K562 (cell line): ENCODE results near the gene MTPN. TPM values are rescaled to one million over a fixed set of nuclear protein-coding genes. Genes with fewer than 3 reads are reported as not detected.

ENCODE experiments used
- ATAC-seq: fragments of 200-7000 bp; cut with Tn5 transposase; 3 replicates; pipeline ENCODE4 v1.9.1; 2020; ENCODE audit warnings: moderate library complexity
- BruUV-seq: library from RNA; stranded (reverse); fragments of 400-500 nt; replicated peaks from 2 replicates; lab custom pipeline; 2021; lab: Mats Ljungman, UMichigan
- CTCF ChIA-PET: fragments of 300-600 bp; formaldehyde crosslinking; extraction: SDS; loops from one replicate; lab custom pipeline; 2021; ENCODE audit warnings: low intra/inter-chr PET ratio; lab: Yijun Ruan, JAX
- POLR2A ChIA-PET: fragments of 300-600, 350-650 bp; sonication (Branson Sonifier 250); formaldehyde crosslinking; extraction: SDS; loops from one replicate; lab custom pipeline; 2021; ENCODE audit warnings: antibody characterized with exemption, inconsistent platforms; lab: Yijun Ruan, JAX
- DNase-seq, 4 experiments: peaks; one replicate each; pipeline versions ENCODE4 v3.0.0 to v3.0.0-alpha.2; 2011 to 2018; ENCODE audit warnings: low spot score in 3 of 4, mixed read lengths in 3 of 4; ENCODE audit errors: extremely low read depth in 1 of 4
- FAIRE-seq: peaks from 2 replicates; lab custom pipeline; 2011; peaks lifted over from hg19 to GRCh38; lab: Jason Lieb, UNC
- H2AFZ ChIP-seq: 2 replicates; pipeline ENCODE4 v1.6.0; 2011; ENCODE audit warnings: low read depth, low read length, control low read depth, inconsistent platforms
- H3K27ac ChIP-seq: fragments of 200-600 bp; 3 replicates; pipeline ENCODE4 v1.8.0; 2011; ENCODE audit warnings: low read depth, mild to moderate bottlenecking, control low read depth, inconsistent platforms, low read length, moderate library complexity, mixed read lengths; ENCODE audit errors: extremely low read depth
- H3K27me3 ChIP-seq, 2 experiments: fragments of 300-600 bp in 1 of 2; 2 replicates in 1 of 2; 3 replicates in 1 of 2; pipeline versions ENCODE4 v1.6.0 to v1.8.0; 2011; ENCODE audit warnings: inconsistent platforms in 2 of 2, low read length in 2 of 2, mild to moderate bottlenecking in 1 of 2, mixed read lengths in 1 of 2, moderate library complexity in 1 of 2; ENCODE audit not compliant: control insufficient read depth in 2 of 2, insufficient read depth in 2 of 2
- H3K36me3 ChIP-seq: fragments of 300-600 bp; 3 replicates; pipeline ENCODE4 v1.8.0; 2011; ENCODE audit warnings: mild to moderate bottlenecking, low read length, inconsistent platforms; ENCODE audit not compliant: control insufficient read depth, insufficient read depth
- H3K4me1 ChIP-seq, 2 experiments: fragments of 200-600 bp in 1 of 2; replicated peaks in 1 of 2; 2 replicates in 1 of 2; 3 replicates in 1 of 2; pipeline versions ENCODE4 v1.5.1 to v1.8.0; 2011; ENCODE audit warnings: inconsistent platforms in 2 of 2, low read length in 2 of 2, mild to moderate bottlenecking in 1 of 2, mixed read lengths in 1 of 2, moderate library complexity in 1 of 2; ENCODE audit not compliant: control insufficient read depth in 2 of 2, insufficient read depth in 2 of 2
- H3K4me2 ChIP-seq: 2 replicates; pipeline ENCODE4 v1.6.1; 2011; ENCODE audit warnings: low read length, control low read depth, inconsistent platforms, mixed read lengths; ENCODE audit not compliant: insufficient read depth
- H3K4me3 ChIP-seq: fragments of 200-600 bp; sonication (generic), shearing (Covaris generic); 2 replicates; pipeline ENCODE4 v1.5.1; 2016; ENCODE audit warnings: control low read depth, inconsistent platforms
- H3K79me2 ChIP-seq: fragments of 200-600 bp; 3 replicates; pipeline ENCODE4 v1.8.0; 2011; ENCODE audit warnings: low read length, inconsistent platforms; ENCODE audit not compliant: control insufficient read depth, insufficient read depth
- H3K9ac ChIP-seq, 2 experiments: 2 replicates each; pipeline versions ENCODE4 v1.6.0 to v1.6.1; 2011; ENCODE audit warnings: low read depth in 2 of 2, low read length in 2 of 2, control low read depth in 1 of 2, inconsistent platforms in 1 of 2, mild to moderate bottlenecking in 1 of 2, mixed read lengths in 1 of 2; ENCODE audit not compliant: insufficient read depth in 1 of 2
- H3K9me1 ChIP-seq: one replicate; pipeline ENCODE4 v1.6.0; 2011; ENCODE audit warnings: inconsistent platforms, mild to moderate bottlenecking, low read length, moderate library complexity; ENCODE audit not compliant: control insufficient read depth, insufficient read depth
- H3K9me3 ChIP-seq: replicated peaks from 2 replicates; pipeline ENCODE4 v1.5.1; 2011; ENCODE audit warnings: low read depth, low read length, inconsistent platforms; ENCODE audit not compliant: control insufficient read depth, insufficient read depth
- H4K20me1 ChIP-seq: replicated peaks from 2 replicates; pipeline ENCODE4 v1.6.1; 2011; ENCODE audit warnings: low read length, inconsistent platforms, mixed read lengths; ENCODE audit not compliant: control insufficient read depth, insufficient read depth
- ARID1B ChIP-seq: fragments of 450-650 bp; IDR thresholded peaks from 2 replicates; pipeline ENCODE4 v1.6.1; 2016; ENCODE audit warnings: antibody characterized with exemption, mild to moderate bottlenecking, inconsistent platforms
- EP400 ChIP-seq: fragments of 450-650 bp; IDR thresholded peaks from 2 replicates; pipeline ENCODE4 v1.6.1; 2017; ENCODE audit warnings: antibody characterized with exemption, mild to moderate bottlenecking, moderate library complexity
- MYC ChIP-seq, 2 experiments: fragments of 250-450 bp in 1 of 2; sonication (Bioruptor Pico) in 1 of 2; IDR thresholded peaks; 2 replicates each; pipeline versions ENCODE4 v1.5.1 to v1.6.1; 2012 to 2021; ENCODE audit warnings: low read depth in 2 of 2, borderline replicate concordance in 1 of 2, improper control_type of control experiment in 1 of 2, low read length in 1 of 2, mild to moderate bottlenecking in 1 of 2, moderate library complexity in 1 of 2
- NONO ChIP-seq, 2 experiments: fragments of 200-400 bp in 1 of 2; fragments of 450-650 bp in 1 of 2; formaldehyde crosslinking in 1 of 2; IDR thresholded peaks; 2 replicates each; pipeline ENCODE4 v1.6.1; 2017; ENCODE audit warnings: low read depth in 2 of 2, mild to moderate bottlenecking in 2 of 2, moderate library complexity in 2 of 2, low read length in 1 of 2
- POLR3G ChIP-seq: IDR thresholded peaks from 2 replicates; pipeline ENCODE4 v1.6.1; 2011; ENCODE audit not compliant: insufficient read length, insufficient replicate concordance; ENCODE audit errors: extremely low read depth
- PPARD ChIP-seq: fragments of 250-450 bp; sonication (Bioruptor Pico); IDR thresholded peaks from 2 replicates; pipeline ENCODE4 v1.8.0; 2022; ENCODE audit warnings: inconsistent platforms, mild to moderate bottlenecking, moderate library complexity
- PYGO2 ChIP-seq: fragments of 450-650 bp; IDR thresholded peaks from 2 replicates; pipeline ENCODE4 v1.6.1; 2016; ENCODE audit warnings: mild to moderate bottlenecking, missing genetic modification characterization, moderate library complexity, missing compliant biosample characterization
- RBM22 ChIP-seq: fragments of 200-400 bp; formaldehyde crosslinking; IDR thresholded peaks from 2 replicates; pipeline ENCODE4 v1.6.1; 2018; ENCODE audit warnings: low read length, low read depth; ENCODE audit not compliant: poor library complexity, severe bottlenecking
- RHOXF2B ChIP-seq: fragments of 250-450 bp; sonication (Bioruptor Pico); conservative IDR thresholded peaks from 2 replicates; pipeline ENCODE4 v1.5.1; 2021
- SETDB1 ChIP-seq: IDR thresholded peaks from one replicate; pipeline ENCODE4 v1.6.1; 2012; ENCODE audit warnings: low read length, control low read depth, inconsistent platforms
- TAL1 ChIP-seq: fragments of 450-650 bp; IDR thresholded peaks from 2 replicates; pipeline ENCODE4 v1.6.1; 2016; ENCODE audit warnings: mild to moderate bottlenecking
- TRIM24 ChIP-seq, 2 experiments: fragments of 450-650 bp; IDR thresholded peaks; 2 replicates each; pipeline ENCODE4 v1.6.1; 2016
- ZEB2 ChIP-seq: fragments of 450-650 bp; IDR thresholded peaks from 2 replicates; pipeline ENCODE4 v1.6.1; 2016
- ZKSCAN8 ChIP-seq: fragments of 200-800 bp; sonication (Bioruptor generic); IDR thresholded peaks from 2 replicates; pipeline ENCODE4 v1.6.1; 2016; ENCODE audit warnings: missing genetic modification characterization, missing compliant biosample characterization
- ZNF197 ChIP-seq: fragments of 200-800 bp; sonication (Bioruptor generic); IDR thresholded peaks from 2 replicates; pipeline ENCODE4 v1.6.1; 2016; ENCODE audit warnings: low read depth, missing genetic modification characterization, missing compliant biosample characterization
- ZNF3 ChIP-seq: fragments of 250-450 bp; sonication (Bioruptor Pico); IDR thresholded peaks from 2 replicates; pipeline ENCODE4 v1.5.0; 2021; ENCODE audit warnings: mild to moderate bottlenecking, moderate library complexity
- ZNF347 ChIP-seq: fragments of 450-650 bp; formaldehyde crosslinking; IDR thresholded peaks from 2 replicates; pipeline ENCODE4 v1.4.0; 2020; ENCODE audit warnings: low read depth, mild to moderate bottlenecking, moderate library complexity
- WGBS: fragments of 100-300 bp; shearing (Covaris generic); methylation state at CpG from one replicate; pipeline ENCODE4 v1.1.6; 2016; ENCODE audit warnings: low coverage, mixed read lengths; ENCODE audit not compliant: insufficient coverage; ENCODE audit errors: missing lambda C conversion rate; 5-methylcytosine and 5-hydroxymethylcytosine counted together
- in situ Hi-C: fragments of 300-500 bp; cut with MboI; formaldehyde crosslinking; loops from 4 replicates; pipeline ENCODE4 v1.15.0; 2018; ENCODE audit warnings: inconsistent platforms, mixed read lengths
- intact Hi-C: fragments of 100-400 bp; cut with micrococcal nuclease; formaldehyde crosslinking; loops from 2 replicates; pipeline ENCODE4 v1.14.2; 2022
- polyA plus RNA-seq, 8 experiments: library from polyadenylated mRNA; depleted of rRNA in 4 of 8; stranded (reverse) in 5 of 8; unstranded in 3 of 8; fragments of >200 nt; fragmentation: Nextera tagmentation in 2 of 8; fragmentation: Illumina TruSeq in 1 of 8; extraction: Ambion mirVana in 2 of 8; extraction: Trizol in 1 of 8; gene quantifications; 2 replicates each; pipeline versions ENCODE4 v1.2.1 to v1.2.3, GENCODE V29; 2011 to 2014; ENCODE audit warnings: inconsistent platforms in 1 of 8, missing spikeins in 1 of 8
- total RNA-seq, 7 experiments: library from RNA; depleted of rRNA in 6 of 7; stranded (reverse); fragments of >200 nt in 6 of 7; fragmentation: Illumina TruSeq in 2 of 7; extraction: Trizol in 2 of 7; gene quantifications; 2 replicates each; pipeline versions ENCODE4 v1.2.1 to v1.2.3, GENCODE V29; 2011 to 2021; ENCODE audit warnings: low replicate concordance in 1 of 7
- TF ChIP-seq, protein P1 (sequence below): fragments of 450-650 bp; formaldehyde crosslinking; IDR thresholded peaks from 2 replicates; pipeline ENCODE4 v1.4.0; 2020; ENCODE audit warnings: mild to moderate bottlenecking, moderate library complexity
- TF ChIP-seq, protein P2 (sequence below): fragments of 450-650 bp; formaldehyde crosslinking; IDR thresholded peaks from 2 replicates; pipeline ENCODE4 v1.4.0; 2020; ENCODE audit warnings: mild to moderate bottlenecking, moderate library complexity

MTPN gene
- total and polyA plus RNA-seq, 9 of the 15 experiments (the other 6 are each of a cell fraction or from before 2014, with no cell fraction given), result 68.5 to 261 (median 156) TPM

DNA sequence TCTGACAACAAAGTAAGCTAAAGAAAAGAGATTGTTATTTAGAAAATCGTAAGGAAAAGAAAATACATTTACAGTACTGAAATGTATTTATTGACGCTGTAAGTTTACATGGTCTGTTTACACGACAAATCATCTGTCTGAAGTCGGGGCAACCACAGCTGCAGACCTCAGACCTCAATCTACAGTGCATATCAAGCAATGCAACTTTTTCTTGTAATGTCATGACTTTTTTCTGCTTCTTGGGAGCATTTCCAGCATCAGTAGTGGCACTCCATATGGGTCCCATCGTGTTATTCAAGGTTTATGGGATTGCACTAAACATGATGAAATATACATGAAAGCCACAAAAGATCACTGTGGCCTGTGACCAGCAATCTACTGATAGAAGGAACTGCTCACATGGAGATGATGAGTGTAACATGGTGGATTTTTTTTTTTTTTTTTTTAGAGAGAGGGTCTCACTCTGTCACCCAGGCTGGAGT is 77.1 kb downstream of the MTPN start:
- Histone ChIP-seq H3K27ac (no peak overlapping the region), H3K4me2 (no peak overlapping the region), H2AFZ (0 out of 2 replicates have a peak overlapping the region, but pooled peaks have one; percentile 52), H3K4me3 (no peak overlapping the region), H4K20me1 (no peaks in the 10 kb centered on the region), H3K36me3 (no peaks in the 10 kb centered on the region), H3K4me1 (no peaks in the 10 kb centered on the region; a peak in 2 of 5 replicates), H3K27me3 (no peaks in the 10 kb centered on the region), H3K9ac (no peak overlapping the region), H3K9me1 (no peaks in the 10 kb centered on the region), H3K79me2 (no peaks in the 10 kb centered on the region), H3K9me3 (no peaks in the 10 kb centered on the region)
- 44% methylated on average over 5 of the region's 5 CpGs for WGBS
- BruUV-seq, result no TSS peak
- DNase-seq, result no peak
- peak; percentile 70 for ATAC-seq
- in situ Hi-C loops (no loop called here), intact Hi-C loops (no loop called here)
- POLR2A ChIA-PET, result interaction anchor here (0.6 to 4.3 kb wide), 2 partner anchors 10 to 62 kb away, joined by 3 to 23 read pairs; no protein-coding TSS in a partner anchor
- FAIRE-seq, result no peak
- CTCF ChIA-PET, result no interaction called here
- TF ChIP-seq NONO (IDR thresholded peaks at IDR 0.05; ENCODE audit: low read depth in 2 of 2, low read length in 1 of 2) (no peak), ZNF197 (CRISPR knock-in tag) (no peak), PYGO2 (tag) (no peak), PPARD (CRISPR knock-in tag) (no peak), ZEB2 (no peak), ZNF3 (CRISPR knock-in tag) (no peak), ZNF347 (CRISPR knock-in tag) (no peak), RBM22 (no peak), EP400 (peak; percentile 28; the same call in 1 of the 2 replicates), SETDB1 (no peak), MYC (IDR thresholded peaks at IDR 0.05; ENCODE audit: low read depth, low read length) (0 out of 2 replicates have a peak, but pooled peaks have one; percentile 50), MYC (CRISPR knock-in tag; IDR thresholded peaks at IDR 0.05; ENCODE audit: borderline replicate concordance, low read depth) (no peak), RHOXF2B (CRISPR knock-in tag) (0 out of 2 replicates have a peak, but pooled peaks have one; percentile 56), TRIM24 (IDR thresholded peaks at IDR 0.05) (peak; percentile 66 to 86; a peak in 2 of 4 replicates), TAL1 (peak; percentile 6; the same call in 1 of the 2 replicates), POLR3G (no peak), ZKSCAN8 (CRISPR knock-in tag) (no peak), ARID1B (peak; percentile 28; the same call in 1 of the 2 replicates)
- TF ChIP-seq, protein P1, sequence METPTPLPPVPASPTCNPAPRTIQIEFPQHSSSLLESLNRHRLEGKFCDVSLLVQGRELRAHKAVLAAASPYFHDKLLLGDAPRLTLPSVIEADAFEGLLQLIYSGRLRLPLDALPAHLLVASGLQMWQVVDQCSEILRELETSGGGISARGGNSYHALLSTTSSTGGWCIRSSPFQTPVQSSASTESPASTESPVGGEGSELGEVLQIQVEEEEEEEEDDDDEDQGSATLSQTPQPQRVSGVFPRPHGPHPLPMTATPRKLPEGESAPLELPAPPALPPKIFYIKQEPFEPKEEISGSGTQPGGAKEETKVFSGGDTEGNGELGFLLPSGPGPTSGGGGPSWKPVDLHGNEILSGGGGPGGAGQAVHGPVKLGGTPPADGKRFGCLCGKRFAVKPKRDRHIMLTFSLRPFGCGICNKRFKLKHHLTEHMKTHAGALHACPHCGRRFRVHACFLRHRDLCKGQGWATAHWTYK (CRISPR knock-in tag), result peak; percentile 47; the same call in 1 of the 2 replicates
- TF ChIP-seq, protein P2, sequence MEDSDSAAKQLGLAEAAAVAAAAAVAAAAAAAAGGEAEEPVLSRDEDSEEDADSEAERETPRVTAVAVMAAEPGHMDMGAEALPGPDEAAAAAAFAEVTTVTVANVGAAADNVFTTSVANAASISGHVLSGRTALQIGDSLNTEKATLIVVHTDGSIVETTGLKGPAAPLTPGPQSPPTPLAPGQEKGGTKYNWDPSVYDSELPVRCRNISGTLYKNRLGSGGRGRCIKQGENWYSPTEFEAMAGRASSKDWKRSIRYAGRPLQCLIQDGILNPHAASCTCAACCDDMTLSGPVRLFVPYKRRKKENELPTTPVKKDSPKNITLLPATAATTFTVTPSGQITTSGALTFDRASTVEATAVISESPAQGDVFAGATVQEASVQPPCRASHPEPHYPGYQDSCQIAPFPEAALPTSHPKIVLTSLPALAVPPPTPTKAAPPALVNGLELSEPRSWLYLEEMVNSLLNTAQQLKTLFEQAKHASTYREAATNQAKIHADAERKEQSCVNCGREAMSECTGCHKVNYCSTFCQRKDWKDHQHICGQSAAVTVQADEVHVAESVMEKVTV (CRISPR knock-in tag), result 0 out of 2 replicates have a peak, but pooled peaks have one; percentile 3
